GM18498 (cell line): ENCODE data around the gene NUP214.
"Not testable (repeated sequence)": the region's sequence is repeated elsewhere in the genome, so short reads cannot be mapped to it uniquely, and the experiment has no call there.

Experiments
- ATAC-seq: cut with Tn5 transposase; IDR thresholded peaks from one replicate; pipeline ENCODE4 v1.9.1; 2021; ENCODE audit warnings: mild to moderate bottlenecking, moderate library complexity; ENCODE audit not compliant: unreplicated experiment

NUP214 gene

DNA sequence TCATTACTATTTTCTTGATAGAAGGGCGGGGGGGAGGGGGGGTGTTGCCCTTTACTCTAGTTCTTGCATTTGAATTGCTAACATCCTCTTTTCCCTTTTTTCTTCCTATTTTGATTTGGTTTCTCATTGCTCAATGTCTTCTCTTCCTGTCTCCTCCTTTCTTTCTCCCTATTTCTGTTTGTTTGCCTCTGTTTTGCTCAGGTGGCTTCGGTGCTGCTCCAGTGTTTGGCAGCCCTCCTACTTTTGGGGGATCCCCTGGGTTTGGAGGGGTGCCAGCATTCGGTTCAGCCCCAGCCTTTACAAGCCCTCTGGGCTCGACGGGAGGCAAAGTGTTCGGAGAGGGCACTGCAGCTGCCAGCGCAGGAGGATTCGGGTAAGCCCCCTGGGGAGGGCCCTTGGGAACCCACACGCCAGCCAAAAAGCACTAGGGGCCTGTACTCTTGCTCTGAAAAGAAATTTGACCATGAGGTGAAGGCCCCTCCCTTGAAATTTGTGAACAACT lies 102.6 kb downstream of the NUP214 start:
- no peak for ATAC-seq

- ATAC-seq, result no peak
Observed at GRCh38 chr9:131228988-131229387, 103.6 kb downstream of the NUP214 start.

GRCh38 chr9:131233556-131233955 lies 108.2 kb downstream of the NUP214 start:
- no peak for ATAC-seq

- no peak for ATAC-seq
Observed at GRCh38 chr9:131233995-131234394, 108.6 kb downstream of the NUP214 start.

GRCh38 chr9:131234799-131235479 lies 109.6 kb downstream of the NUP214 start:
- no peak for ATAC-seq

- ATAC-seq, result no peak
Observed at GRCh38 chr9:131235480-131235851, 110.1 kb downstream of the NUP214 start.

DNA sequence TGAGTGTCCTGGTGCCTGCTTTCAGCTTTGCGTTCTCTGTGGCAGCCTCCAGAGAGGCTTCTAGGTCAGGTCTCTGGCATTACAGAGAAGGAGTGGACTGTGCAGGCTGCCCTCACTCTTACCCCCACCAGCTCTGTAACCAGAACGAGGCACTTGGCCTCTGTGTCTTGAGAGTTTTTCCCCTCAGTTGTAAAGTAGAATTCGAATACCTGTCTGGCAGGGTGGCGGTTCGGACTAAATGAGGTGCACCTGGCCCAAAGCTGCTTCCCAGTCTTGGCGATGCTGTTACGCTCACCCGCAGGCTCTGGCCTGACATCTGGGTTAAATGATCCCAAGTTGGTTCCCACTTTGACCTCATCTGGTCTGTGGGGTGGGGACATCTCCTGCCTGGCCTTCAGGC lies 110.8 kb downstream of the NUP214 start:
- no peak for ATAC-seq

DNA sequence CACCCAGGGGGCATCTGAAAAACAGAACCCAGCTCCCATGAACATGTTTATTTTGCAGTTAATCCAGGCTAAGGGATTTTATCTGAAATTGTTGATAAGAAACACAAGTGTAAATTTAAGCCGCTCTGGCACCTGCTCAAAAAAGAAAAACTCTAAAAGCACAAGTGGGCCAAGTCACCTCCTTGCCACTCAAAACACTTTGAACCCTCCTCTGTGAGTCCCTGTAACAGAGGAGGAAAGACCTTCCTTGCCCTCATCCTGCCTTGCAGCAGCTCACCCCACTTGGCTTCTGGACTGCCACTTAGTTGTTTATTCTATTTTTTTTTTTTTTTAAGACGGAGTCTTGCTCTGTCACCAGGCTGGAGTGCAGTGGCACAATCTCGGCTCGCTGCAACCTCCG lies 111.4 kb downstream of the NUP214 start:
- ATAC-seq, result no peak

GRCh38 chr9:131237291-131237690 lies 111.9 kb downstream of the NUP214 start:
- ATAC-seq, result no peak

GRCh38 chr9:131237931-131238401 lies 112.6 kb downstream of the NUP214 start:
- ATAC-seq, result peak; percentile 93

- peak; percentile 28 for ATAC-seq
Observed at GRCh38 chr9:131238402-131239021, 113.1 kb downstream of the NUP214 start.

DNA sequence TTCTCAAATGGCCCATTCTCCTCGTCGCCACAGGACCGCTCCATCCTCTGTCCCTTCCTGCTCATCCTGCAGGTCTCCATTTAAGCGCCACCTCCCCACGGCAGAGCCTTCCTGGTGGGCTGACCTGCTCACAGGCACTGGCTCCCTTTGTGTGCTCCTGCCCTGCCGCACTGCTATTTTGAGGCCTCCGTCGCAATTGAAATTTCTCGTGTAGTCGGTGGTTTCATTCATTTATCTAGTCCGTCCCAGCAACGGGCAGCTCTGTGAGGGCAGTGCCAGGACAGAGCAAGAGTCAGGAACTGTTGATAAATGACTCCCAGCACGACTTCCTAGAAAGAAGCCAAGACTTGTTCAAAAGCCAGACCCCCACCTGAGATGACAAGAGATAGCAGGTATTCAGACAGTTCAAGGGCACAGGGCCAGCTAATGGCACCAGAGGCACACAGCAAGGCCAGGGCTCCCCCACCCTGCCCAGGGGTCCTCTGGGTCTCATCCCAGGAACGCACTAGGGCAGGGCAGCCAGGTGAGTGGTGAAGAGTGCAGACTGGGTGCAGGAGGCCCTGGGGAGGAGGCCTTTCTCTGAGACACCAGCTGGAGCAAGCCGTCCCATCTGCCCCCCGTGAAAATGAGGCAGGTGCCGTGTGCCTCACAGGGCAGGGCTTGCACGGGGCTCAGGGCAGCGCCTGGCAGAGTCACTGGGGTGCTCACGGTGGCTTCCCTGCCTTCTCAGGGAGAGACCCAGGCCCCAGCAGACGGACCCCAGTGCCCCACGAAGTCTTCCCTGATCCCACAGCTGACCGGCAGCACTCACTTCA lies 114.0 kb downstream of the NUP214 start:
- ATAC-seq, result no peak

DNA sequence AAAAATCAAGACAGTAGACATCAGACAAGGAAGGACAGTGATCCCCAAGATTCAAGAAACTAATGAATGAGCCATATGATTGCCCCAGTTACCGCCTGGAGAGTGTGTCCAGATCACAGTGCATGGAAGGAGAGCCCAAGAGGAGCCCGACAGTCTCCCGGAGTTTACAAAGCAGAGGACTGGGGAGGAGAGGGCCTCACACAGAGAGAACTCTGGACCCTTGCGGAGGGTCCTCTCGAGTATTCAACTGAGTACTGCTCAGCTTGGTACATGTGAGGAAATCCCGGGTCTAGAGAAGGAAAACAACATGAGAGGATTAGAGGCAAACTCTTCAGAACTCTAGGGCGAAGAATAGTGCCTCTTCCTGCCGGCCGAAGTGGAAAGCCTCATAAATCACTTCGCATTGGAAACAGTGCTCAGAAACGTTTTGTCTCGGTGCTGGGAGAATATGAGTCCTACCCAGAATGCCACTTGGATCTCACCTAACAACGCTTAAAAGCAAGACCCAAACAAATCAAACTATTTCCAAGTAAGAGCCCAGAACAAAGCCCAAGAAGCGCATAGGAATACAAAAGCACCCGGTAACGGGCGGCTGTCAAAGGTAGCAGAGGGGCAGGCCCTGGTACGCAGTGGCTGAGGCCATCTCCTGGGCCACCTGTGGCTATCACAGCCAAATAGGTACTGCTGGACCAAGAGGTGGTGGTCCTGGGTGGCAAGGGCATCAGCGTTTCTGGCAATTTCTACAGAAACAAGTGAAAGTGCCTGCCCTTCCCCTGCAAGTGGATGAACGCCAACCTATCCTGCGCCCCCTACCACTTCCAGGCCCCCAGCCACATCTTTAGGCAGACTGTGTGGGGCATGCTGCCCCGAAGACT lies 114.9 kb downstream of the NUP214 start:
- ATAC-seq, result no peak

DNA sequence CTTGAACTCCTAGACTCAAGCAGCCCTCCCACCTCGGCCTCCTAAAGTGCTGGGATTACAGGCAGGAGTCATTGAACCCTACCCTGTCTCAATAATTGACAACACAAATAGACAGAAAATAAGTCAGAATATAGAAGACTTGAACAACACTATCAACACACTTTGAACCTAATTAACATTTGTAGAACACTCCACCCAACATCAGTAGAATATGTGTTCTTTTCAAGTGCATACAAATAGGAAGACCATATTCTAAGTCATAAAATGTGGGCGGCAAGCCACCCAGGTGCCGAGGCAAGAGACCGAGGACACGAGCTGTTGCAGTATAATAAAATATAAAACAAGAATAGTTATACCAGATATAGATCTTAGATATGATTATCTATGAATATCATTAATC lies 118.9 kb downstream of the NUP214 start:
- not testable (repeated sequence) for ATAC-seq

DNA sequence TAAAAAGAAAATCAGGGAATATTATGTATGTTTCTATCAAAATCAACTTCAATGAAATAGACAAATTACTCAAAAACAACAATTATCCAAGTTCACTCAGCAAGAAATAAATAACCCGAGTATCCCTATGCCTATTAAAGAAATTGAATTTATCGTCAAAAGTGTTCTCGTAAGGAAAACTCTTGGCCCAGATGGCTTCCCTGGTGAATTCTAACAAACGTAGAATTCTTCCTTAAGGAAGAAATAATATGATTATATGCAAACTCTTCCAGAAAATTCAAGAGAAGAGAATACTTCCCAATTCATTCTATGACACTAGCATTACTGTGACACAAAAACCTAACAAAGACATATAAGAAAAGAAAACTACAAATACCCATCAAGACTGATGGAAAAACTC lies 121.2 kb downstream of the NUP214 start:
- no peak for ATAC-seq

DNA sequence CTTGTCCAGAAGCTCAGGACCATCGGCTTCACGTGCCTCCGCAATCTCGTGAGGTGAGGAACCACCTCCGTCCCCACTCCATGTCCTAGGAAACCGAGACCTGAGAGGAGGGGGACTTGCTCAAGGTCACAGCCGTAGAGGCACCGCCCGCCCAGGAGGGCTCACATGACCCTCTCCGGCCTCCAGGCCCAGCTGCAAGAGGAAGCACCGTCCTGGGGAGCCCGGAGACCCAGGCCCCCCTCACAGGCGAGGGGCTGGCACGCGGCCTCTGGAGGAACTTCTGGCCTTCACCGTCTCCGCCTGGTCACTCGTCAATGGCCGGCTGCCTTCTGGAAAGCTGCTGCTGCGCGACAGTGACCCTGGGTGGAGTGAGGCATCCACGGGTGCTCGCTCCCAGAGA lies 126.7 kb downstream of the NUP214 start:
- no peak for ATAC-seq

DNA sequence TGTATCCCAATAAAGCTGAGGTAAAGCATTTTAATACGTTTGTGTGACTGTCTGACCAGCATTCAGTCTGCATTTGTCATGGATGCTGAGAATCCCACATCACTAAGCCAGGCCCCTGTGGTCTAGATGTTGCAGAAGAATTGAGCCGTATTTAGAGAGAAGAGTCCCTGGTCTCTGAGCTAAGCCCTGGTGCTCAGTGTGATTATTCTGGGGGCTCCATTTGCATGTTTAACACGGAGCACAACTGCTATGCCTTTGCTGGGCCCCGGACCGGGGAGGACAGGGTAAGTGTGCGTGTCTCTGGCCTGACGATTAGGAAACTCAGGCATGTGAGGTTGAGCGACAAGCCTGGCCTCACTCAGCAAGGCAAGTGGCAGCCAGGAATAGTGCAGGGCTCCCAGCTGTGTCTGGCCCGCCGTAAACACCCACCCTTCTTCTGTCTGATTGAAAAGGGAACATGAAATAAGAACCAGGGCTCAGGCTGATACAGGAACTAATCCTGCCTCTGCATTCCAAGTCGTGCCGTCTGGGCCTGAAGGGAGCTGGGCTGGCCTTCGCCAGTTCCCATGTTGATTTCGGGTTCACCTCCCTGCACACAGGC lies 128.6 kb downstream of the NUP214 start:
- ATAC-seq, result no peak

DNA sequence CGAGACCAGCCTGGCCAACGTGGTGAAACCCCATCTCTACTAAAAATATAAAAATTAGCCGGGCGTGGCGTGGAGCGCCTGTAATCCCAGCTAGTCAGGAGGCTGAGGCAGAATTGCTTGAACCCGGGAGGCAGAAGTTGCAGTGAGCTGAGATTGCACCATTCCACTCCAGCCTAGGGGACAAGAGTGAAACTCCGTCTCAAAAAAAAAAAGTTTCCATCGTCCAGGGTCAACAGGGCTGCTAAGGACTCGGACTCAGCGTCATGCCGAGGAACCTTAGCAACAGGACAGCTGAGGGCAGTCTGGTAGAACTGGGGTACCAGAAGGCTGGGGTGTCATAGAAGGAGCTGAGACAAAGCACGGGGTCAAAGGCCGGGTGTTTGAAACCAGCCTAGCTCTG lies 129.2 kb downstream of the NUP214 start:
- ATAC-seq, result no peak

DNA sequence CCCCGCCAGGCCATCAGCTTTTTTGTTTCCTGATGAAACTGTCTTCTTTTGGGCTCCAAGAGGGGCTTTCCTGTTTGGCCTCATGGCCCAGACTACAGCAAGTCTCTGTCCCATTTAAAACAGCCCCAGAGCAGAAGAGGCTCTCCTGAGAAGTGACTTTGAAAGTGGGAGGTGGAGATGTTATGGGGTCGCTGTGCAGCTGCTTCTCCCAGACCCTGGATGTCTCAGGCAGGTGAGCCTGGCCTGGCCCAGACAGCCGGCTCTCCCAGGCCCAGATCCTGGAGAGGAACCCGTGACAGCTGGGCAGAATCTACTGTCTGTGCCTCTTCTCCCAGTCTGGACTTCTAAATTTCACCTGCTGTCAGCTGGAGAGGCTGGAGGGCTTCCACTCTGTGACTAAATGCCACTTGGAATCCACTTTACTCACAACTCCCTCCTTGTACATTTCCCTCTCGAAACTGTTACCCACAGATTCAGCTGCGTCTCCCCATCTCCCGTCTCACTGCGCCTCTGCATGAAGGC lies 130.4 kb downstream of the NUP214 start:
- ATAC-seq, result no peak
